Measurements from ENCODE around the gene NRN1.
"Not testable (repeated sequence)": the region's sequence is repeated elsewhere in the genome, so short reads cannot be mapped to it uniquely, and the experiment has no call there.

The NRN1 gene

DNA sequence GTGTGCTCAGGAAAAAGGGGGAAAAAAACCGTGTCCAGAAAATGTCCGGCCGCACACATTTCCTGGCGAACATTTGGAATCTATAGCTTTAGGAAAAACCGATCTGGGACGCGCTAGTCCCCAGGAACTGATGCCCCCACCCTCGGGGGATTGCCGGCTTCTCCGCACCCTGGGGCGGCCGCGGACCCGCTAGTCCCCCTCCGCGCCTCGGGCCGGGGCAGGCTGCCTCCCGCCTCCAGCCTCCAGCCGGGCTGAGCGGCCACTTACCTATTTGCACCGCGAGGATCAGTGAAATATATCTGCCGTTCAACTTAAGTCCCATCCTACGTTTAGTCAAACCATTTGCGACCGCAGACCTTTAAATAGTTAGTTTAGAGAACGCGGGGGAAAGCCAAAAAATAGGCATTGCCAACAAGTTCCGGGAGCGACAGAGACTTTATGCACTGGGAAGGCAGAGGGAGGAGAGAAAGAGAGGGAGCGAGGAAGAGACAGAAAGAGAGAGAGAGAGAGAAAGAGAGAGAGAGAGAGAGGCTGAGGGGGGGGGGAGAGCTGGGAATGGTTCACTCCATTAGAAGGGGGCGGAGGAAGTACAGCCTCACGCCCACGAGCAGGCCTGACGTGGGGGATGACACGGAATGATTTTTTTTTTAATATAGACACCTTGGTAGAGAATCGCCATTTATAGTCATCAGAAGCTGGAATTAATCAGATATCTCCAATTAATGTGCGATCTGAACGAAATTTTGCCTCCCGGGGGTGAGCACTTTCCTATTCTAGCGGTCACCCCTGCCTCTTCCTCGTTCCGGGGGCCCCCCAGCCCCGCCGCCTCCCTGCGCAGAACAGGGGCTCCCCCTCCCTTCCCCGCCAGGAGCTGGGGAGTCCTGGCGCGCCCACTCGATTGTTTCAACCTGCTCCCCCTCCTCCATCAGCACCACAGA is at the start of gene NRN1:
Gene NRN1 (minus strand): TSS at position 498 of the 938 bp plus-strand sequence. CDS start 176 bp downstream, at position 322.
- Histone ChIP-seq H3K4me3 (ENCODE audit: low read length) (peak within 1 kb of the TSS; percentile 37; the same call in 1 of the 2 replicates), H3K4me1 (ENCODE audit: control insufficient read depth, insufficient read depth, low read length) (peaks cover 2% of the 10 kb centered on the region; the same call in 1 of the 2 replicates), H3K36me3 (ENCODE audit: control insufficient read depth, insufficient read depth, low read length) (no peaks in the 10 kb centered on the region), H3K9me3 (ENCODE audit: control insufficient read depth, insufficient read depth, low read length) (no peaks in the 10 kb centered on the region; the same call in 1 of the 2 replicates), H3K27me3 (ENCODE audit: control insufficient read depth, insufficient read depth, low read length) (peaks cover 46% of the 10 kb centered on the region), H3K27ac (ENCODE audit: low read length) (no peak within 1 kb of the TSS)
- DNase-seq (ENCODE audit: low read depth, low spot score), result no peak
- WGBS (ENCODE audit: insufficient coverage, insufficient read length), result no CpG with 5 or more reads among the region's 51 CpGs

DNA sequence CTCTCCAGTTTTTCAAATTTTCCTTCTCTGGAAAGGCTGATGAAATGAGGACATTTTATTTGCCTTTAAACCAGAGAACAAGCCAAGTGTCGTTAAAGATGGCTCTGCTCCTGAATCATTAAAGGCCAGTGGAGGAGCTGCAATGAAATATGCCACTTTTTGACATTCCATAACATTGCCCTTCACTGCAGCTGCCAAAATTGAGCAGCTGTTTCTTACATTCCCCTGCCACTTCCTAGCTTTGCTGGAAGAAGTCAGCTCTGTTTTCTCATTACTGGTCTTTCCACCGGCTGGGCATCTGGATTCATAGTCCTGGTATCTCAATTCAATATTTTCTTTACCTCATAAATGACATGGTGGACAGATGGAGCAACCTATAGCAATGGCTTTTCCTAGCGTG is 45.5 kb upstream of the NRN1 start:
- Histone ChIP-seq H3K36me3 (ENCODE audit: control insufficient read depth, insufficient read depth, low read length) (no peaks in the 10 kb centered on the region), H3K4me1 (ENCODE audit: control insufficient read depth, insufficient read depth, low read length) (no peaks in the 10 kb centered on the region), H3K9me3 (ENCODE audit: control insufficient read depth, insufficient read depth, low read length) (no peaks in the 10 kb centered on the region), H3K27ac (ENCODE audit: low read length) (no peak overlapping the region), H3K27me3 (ENCODE audit: control insufficient read depth, insufficient read depth, low read length) (no peaks in the 10 kb centered on the region), H3K4me3 (ENCODE audit: low read length) (no peak overlapping the region)
- DNase-seq (ENCODE audit: low read depth, low spot score), result no peak
- WGBS (ENCODE audit: insufficient coverage, insufficient read length), result no CpG with 5 or more reads among the region's 3 CpGs

DNA sequence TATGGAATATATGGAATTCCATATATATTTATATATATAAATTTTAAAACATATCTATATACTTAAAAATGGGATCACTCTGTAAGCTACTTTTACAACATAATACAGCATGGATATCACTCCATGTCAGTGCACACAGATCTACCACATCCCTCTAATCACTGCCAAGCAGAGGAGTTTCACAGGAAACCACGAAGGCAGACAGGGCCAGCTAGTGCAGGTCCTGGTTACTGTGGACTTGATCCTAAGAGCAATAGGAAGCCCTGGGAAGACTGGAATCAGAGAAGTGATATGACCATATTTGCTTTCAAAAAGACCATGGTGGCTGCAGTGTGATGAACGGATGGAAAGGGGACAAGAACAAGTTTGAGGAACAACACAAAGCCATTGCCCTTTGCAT is 40.0 kb upstream of the NRN1 start:
- no peaks in the 10 kb centered on the region for H3K4me1 ChIP-seq (ENCODE audit: control insufficient read depth, insufficient read depth, low read length)
- H3K27ac ChIP-seq (ENCODE audit: low read length), result no peak overlapping the region
- DNase-seq (ENCODE audit: low read depth, low spot score), result no peak
- H3K36me3 ChIP-seq (ENCODE audit: control insufficient read depth, insufficient read depth, low read length), result no peaks in the 10 kb centered on the region; the same call in 1 of the 2 replicates
- H3K9me3 ChIP-seq (ENCODE audit: control insufficient read depth, insufficient read depth, low read length), result no peaks in the 10 kb centered on the region
- WGBS (ENCODE audit: insufficient coverage, insufficient read length), result no CpG with 5 or more reads among the region's 2 CpGs
- no peaks in the 10 kb centered on the region for H3K27me3 ChIP-seq (ENCODE audit: control insufficient read depth, insufficient read depth, low read length)
- H3K4me3 ChIP-seq (ENCODE audit: low read length), result no peak overlapping the region

DNA sequence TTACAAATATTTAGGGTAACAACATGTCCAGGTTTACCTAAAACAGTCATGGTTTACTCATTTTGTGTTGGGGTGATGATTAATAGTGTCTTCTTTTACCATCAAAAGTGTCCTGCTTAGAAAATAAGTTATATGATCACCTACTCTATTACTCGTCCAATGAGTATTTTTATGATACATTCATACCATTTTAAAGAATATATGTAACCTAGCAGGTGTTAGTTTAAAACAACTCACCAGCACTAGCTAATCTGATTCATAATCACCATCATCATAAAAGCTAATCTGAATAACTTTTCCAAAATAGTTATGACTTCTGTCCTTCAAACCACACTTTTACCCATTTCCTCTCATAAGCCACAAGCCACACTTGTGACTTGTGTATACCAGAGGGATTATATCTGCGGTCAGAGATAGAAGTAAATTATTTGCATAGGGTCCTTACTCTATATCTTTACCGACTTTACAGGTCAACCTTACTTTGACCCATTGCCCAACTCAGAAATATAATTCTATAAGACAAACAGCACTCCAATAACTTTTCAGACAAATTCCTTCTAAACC is 33.3 kb upstream of the NRN1 start:
- Histone ChIP-seq H3K4me1 (ENCODE audit: control insufficient read depth, insufficient read depth, low read length) (peaks cover 1% of the 10 kb centered on the region; the same call in 1 of the 2 replicates), H3K36me3 (ENCODE audit: control insufficient read depth, insufficient read depth, low read length) (no peaks in the 10 kb centered on the region), H3K4me3 (ENCODE audit: low read length) (no peak overlapping the region), H3K9me3 (ENCODE audit: control insufficient read depth, insufficient read depth, low read length) (no peaks in the 10 kb centered on the region), H3K27me3 (ENCODE audit: control insufficient read depth, insufficient read depth, low read length) (no peaks in the 10 kb centered on the region), H3K27ac (ENCODE audit: low read length) (no peak overlapping the region)
- no peak for DNase-seq (ENCODE audit: low read depth, low spot score)
- no CpG with 5 or more reads among the region's 3 CpGs for WGBS (ENCODE audit: insufficient coverage, insufficient read length)

DNA sequence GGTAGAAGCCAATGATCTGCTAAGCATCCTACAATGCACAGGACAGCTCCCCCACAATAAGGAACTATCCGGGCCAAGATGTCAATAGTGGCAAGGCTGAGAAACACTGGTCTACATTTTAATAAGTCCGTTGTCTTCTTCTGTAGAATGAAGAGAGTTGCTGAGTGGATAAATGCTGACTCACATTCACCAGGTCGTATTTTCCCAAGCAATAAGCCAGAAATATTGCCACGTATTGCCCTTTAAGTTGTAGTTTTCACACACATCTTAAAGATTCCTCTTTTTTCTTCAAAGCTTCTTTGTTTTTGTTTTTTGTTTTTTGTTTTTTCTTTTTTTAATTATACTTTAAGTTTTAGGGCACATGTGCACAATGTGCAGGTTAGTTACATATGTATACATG is 30.5 kb upstream of the NRN1 start:
- no peak for DNase-seq (ENCODE audit: low read depth, low spot score)

GRCh38 chr6:6033858-6034257 is 27.1 kb upstream of the NRN1 start:
- DNase-seq (ENCODE audit: low read depth, low spot score), result no peak
- Histone ChIP-seq H3K9me3 (ENCODE audit: control insufficient read depth, insufficient read depth, low read length) (no peaks in the 10 kb centered on the region), H3K27me3 (ENCODE audit: control insufficient read depth, insufficient read depth, low read length) (no peaks in the 10 kb centered on the region), H3K36me3 (ENCODE audit: control insufficient read depth, insufficient read depth, low read length) (no peaks in the 10 kb centered on the region), H3K4me3 (ENCODE audit: low read length) (no peak overlapping the region), H3K27ac (ENCODE audit: low read length) (no peak overlapping the region), H3K4me1 (ENCODE audit: control insufficient read depth, insufficient read depth, low read length) (peaks cover 1% of the 10 kb centered on the region; the same call in 1 of the 2 replicates)
- no CpG with 5 or more reads among the region's 4 CpGs for WGBS (ENCODE audit: insufficient coverage, insufficient read length)

More for the DNA sequence above, 30.5 kb upstream of the NRN1 start:
- Histone ChIP-seq H3K9me3 (ENCODE audit: control insufficient read depth, insufficient read depth, low read length) (no peaks in the 10 kb centered on the region), H3K4me1 (ENCODE audit: control insufficient read depth, insufficient read depth, low read length) (peaks cover 1% of the 10 kb centered on the region; the same call in 1 of the 2 replicates), H3K36me3 (ENCODE audit: control insufficient read depth, insufficient read depth, low read length) (no peaks in the 10 kb centered on the region), H3K4me3 (ENCODE audit: low read length) (no peak overlapping the region), H3K27ac (ENCODE audit: low read length) (no peak overlapping the region), H3K27me3 (ENCODE audit: control insufficient read depth, insufficient read depth, low read length) (no peaks in the 10 kb centered on the region)
- WGBS (ENCODE audit: insufficient coverage, insufficient read length), result no CpG with 5 or more reads among the region's 4 CpGs

- no peak for DNase-seq (ENCODE audit: low read depth, low spot score)
- no CpG with 5 or more reads among the region's 2 CpGs for WGBS (ENCODE audit: insufficient coverage, insufficient read length)
- Histone ChIP-seq H3K9me3 (ENCODE audit: control insufficient read depth, insufficient read depth, low read length) (no peaks in the 10 kb centered on the region), H3K4me1 (ENCODE audit: control insufficient read depth, insufficient read depth, low read length) (no peaks in the 10 kb centered on the region), H3K36me3 (ENCODE audit: control insufficient read depth, insufficient read depth, low read length) (no peaks in the 10 kb centered on the region), H3K27me3 (ENCODE audit: control insufficient read depth, insufficient read depth, low read length) (no peaks in the 10 kb centered on the region), H3K27ac (ENCODE audit: low read length) (no peak overlapping the region), H3K4me3 (ENCODE audit: low read length) (no peak overlapping the region)
Measured at GRCh38 chr6:6026513-6027205, 19.9 kb upstream of the NRN1 start.

GRCh38 chr6:6025736-6026135 is 19.0 kb upstream of the NRN1 start:
- no peaks in the 10 kb centered on the region for H3K4me1 ChIP-seq (ENCODE audit: control insufficient read depth, insufficient read depth, low read length)
- no peak overlapping the region for H3K4me3 ChIP-seq (ENCODE audit: low read length)
- no CpG with 5 or more reads among the region's 5 CpGs for WGBS (ENCODE audit: insufficient coverage, insufficient read length)
- H3K27me3 ChIP-seq (ENCODE audit: control insufficient read depth, insufficient read depth, low read length), result no peaks in the 10 kb centered on the region
- DNase-seq (ENCODE audit: low read depth, low spot score), result no peak
- H3K27ac ChIP-seq (ENCODE audit: low read length), result no peak overlapping the region
- no peaks in the 10 kb centered on the region for H3K9me3 ChIP-seq (ENCODE audit: control insufficient read depth, insufficient read depth, low read length)
- H3K36me3 ChIP-seq (ENCODE audit: control insufficient read depth, insufficient read depth, low read length), result no peaks in the 10 kb centered on the region

- no peaks in the 10 kb centered on the region for H3K36me3 ChIP-seq (ENCODE audit: control insufficient read depth, insufficient read depth, low read length)
- no CpG with 5 or more reads among the region's 5 CpGs for WGBS (ENCODE audit: insufficient coverage, insufficient read length)
- H3K27me3 ChIP-seq (ENCODE audit: control insufficient read depth, insufficient read depth, low read length), result no peaks in the 10 kb centered on the region
- no peak for DNase-seq (ENCODE audit: low read depth, low spot score)
- no peak overlapping the region for H3K4me3 ChIP-seq (ENCODE audit: low read length)
- H3K9me3 ChIP-seq (ENCODE audit: control insufficient read depth, insufficient read depth, low read length), result no peaks in the 10 kb centered on the region
- no peak overlapping the region for H3K27ac ChIP-seq (ENCODE audit: low read length)
- no peaks in the 10 kb centered on the region for H3K4me1 ChIP-seq (ENCODE audit: control insufficient read depth, insufficient read depth, low read length)
Measured at GRCh38 chr6:6024220-6024619, 17.5 kb upstream of the NRN1 start.

GRCh38 chr6:6022841-6023240 is 16.1 kb upstream of the NRN1 start:
- WGBS (ENCODE audit: insufficient coverage, insufficient read length), result no CpG with 5 or more reads among the region's 2 CpGs
- not testable (repeated sequence) for H3K4me3 ChIP-seq (ENCODE audit: low read length); H3K27me3 ChIP-seq (ENCODE audit: control insufficient read depth, insufficient read depth, low read length); H3K27ac ChIP-seq (ENCODE audit: low read length); DNase-seq (ENCODE audit: low read depth, low spot score); H3K4me1 ChIP-seq (ENCODE audit: control insufficient read depth, insufficient read depth, low read length); H3K36me3 ChIP-seq (ENCODE audit: control insufficient read depth, insufficient read depth, low read length); H3K9me3 ChIP-seq (ENCODE audit: control insufficient read depth, insufficient read depth, low read length)

All from iPS DF 6.9 (cell line).